Upper lobe of left lung (tissue), 4 donors: ENCODE measurements around the gene BTF3L4.
"Not testable (repeated sequence)": the region's sequence is repeated elsewhere in the genome, so short reads cannot be mapped to it uniquely, and the experiment has no call there.

Experiments
- POLR2AphosphoS5 ChIP-seq, 2 donors: sonication (generic); formaldehyde crosslinking; IDR thresholded peaks; one replicate each; pipeline ENCODE4 v1.5.1; 2017; ENCODE audit warnings: antibody characterized with exemption in 2 of 2
- TF ChIP-seq, protein P1 (sequence below), 6 experiments: fragments of 450-650 bp in 4 of 6; fragments of 200-600 bp in 2 of 6; sonication (generic) in 2 of 6; IDR thresholded peaks; one replicate each; pipeline ENCODE4 v1.5.1; 2016 to 2019; ENCODE audit warnings: antibody characterized with exemption in 6 of 6

DNA sequence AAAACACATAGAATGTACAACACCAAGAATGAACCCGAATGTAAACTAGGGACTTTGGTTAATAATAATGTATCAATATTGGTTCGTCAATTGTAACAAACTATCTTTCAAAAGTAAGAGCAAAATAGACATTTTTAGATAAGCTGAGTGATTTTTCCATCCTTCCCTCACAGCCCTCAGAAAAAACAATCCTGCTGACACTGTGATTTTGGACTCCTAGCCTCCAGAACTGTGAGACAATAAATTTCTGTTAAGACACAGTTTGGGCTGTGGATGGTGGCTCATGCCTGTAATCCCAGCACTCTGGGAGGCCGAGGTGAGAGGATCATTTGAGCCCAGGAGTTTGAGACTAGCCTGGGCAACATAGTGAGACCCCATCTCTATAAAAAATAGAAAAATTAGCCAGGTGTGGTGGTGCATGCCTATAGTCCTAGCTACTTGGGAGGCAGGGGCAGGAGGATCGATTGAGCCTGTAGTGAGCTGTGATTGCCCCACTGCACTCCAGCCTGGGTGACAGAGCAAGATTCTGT, 10.4 kb upstream of the BTF3L4 start:
- TF ChIP-seq, protein P1, sequence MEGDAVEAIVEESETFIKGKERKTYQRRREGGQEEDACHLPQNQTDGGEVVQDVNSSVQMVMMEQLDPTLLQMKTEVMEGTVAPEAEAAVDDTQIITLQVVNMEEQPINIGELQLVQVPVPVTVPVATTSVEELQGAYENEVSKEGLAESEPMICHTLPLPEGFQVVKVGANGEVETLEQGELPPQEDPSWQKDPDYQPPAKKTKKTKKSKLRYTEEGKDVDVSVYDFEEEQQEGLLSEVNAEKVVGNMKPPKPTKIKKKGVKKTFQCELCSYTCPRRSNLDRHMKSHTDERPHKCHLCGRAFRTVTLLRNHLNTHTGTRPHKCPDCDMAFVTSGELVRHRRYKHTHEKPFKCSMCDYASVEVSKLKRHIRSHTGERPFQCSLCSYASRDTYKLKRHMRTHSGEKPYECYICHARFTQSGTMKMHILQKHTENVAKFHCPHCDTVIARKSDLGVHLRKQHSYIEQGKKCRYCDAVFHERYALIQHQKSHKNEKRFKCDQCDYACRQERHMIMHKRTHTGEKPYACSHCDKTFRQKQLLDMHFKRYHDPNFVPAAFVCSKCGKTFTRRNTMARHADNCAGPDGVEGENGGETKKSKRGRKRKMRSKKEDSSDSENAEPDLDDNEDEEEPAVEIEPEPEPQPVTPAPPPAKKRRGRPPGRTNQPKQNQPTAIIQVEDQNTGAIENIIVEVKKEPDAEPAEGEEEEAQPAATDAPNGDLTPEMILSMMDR (IDR thresholded peaks at IDR 0.05) = not testable (repeated sequence)
- TF ChIP-seq POLR2AphosphoS5 (IDR thresholded peaks at IDR 0.05) = not testable (repeated sequence)
